H9 (cell line): Measurements from ENCODE around the gene TEX22. TPM values are rescaled to one million over a fixed set of nuclear protein-coding genes. Genes with fewer than 3 reads are reported as not detected.

Experiments
- DNase-seq: peaks from one replicate; pipeline ENCODE4 v3.0.0-alpha.2; 2017
- H2AFZ ChIP-seq: one replicate; pipeline ENCODE4 v1.6.1; 2013; ENCODE audit warnings: mild to moderate bottlenecking, low read length, control low read depth, moderate library complexity
- H2AK5ac ChIP-seq: 2 replicates; pipeline ENCODE4 v1.6.1; 2013; ENCODE audit warnings: low read length, control low read depth, mixed read lengths; ENCODE audit not compliant: insufficient read length
- H2BK120ac ChIP-seq: one replicate; pipeline ENCODE4 v1.6.1; 2013; ENCODE audit warnings: low read depth, mild to moderate bottlenecking, low read length, control low read depth, inconsistent platforms; ENCODE audit not compliant: poor library complexity, severe bottlenecking
- H2BK12ac ChIP-seq: 2 replicates; pipeline ENCODE4 v1.6.1; 2013; ENCODE audit warnings: low read length, control low read depth, mixed read lengths, low read depth; ENCODE audit not compliant: insufficient read length
- H2BK15ac ChIP-seq: 2 replicates; pipeline ENCODE4 v1.6.1; 2013; ENCODE audit warnings: low read depth, low read length, control low read depth
- H2BK20ac ChIP-seq: one replicate; pipeline ENCODE4 v1.6.1; 2013; ENCODE audit warnings: low read depth, mild to moderate bottlenecking, low read length, control low read depth, inconsistent platforms; ENCODE audit not compliant: poor library complexity, severe bottlenecking
- H2BK5ac ChIP-seq: 2 replicates; pipeline ENCODE4 v1.6.1; 2013; ENCODE audit warnings: low read length, control low read depth, mixed read lengths; ENCODE audit not compliant: insufficient read length
- H3K14ac ChIP-seq: 2 replicates; pipeline ENCODE4 v1.6.1; 2013; ENCODE audit warnings: low read length, control low read depth; ENCODE audit not compliant: insufficient read depth
- H3K18ac ChIP-seq: 2 replicates; pipeline ENCODE4 v1.6.1; 2013; ENCODE audit warnings: low read depth, mild to moderate bottlenecking, mixed read lengths, low read length, control low read depth; ENCODE audit not compliant: insufficient read length
- H3K23ac ChIP-seq: 2 replicates; pipeline ENCODE4 v1.6.1; 2013; ENCODE audit warnings: low read length, control low read depth, mixed read lengths, low read depth; ENCODE audit not compliant: insufficient read length
- H3K23me2 ChIP-seq: 2 replicates; pipeline ENCODE4 v1.6.1; 2013; ENCODE audit warnings: low read depth, mild to moderate bottlenecking, mixed read lengths, low read length, control low read depth; ENCODE audit not compliant: insufficient read length, poor library complexity, severe bottlenecking
- H3K27ac ChIP-seq: 2 replicates; pipeline ENCODE4 v1.5.1; 2013; ENCODE audit warnings: low read length, control low read depth, mixed read lengths, low read depth; ENCODE audit not compliant: insufficient read length
- H3K27me3 ChIP-seq: 2 replicates; pipeline ENCODE4 v1.6.1; 2013; ENCODE audit warnings: low read length, control low read depth, inconsistent platforms; ENCODE audit not compliant: insufficient read depth
- H3K4ac ChIP-seq: 2 replicates; pipeline ENCODE4 v1.6.1; 2013; ENCODE audit warnings: low read depth, mild to moderate bottlenecking, control low read depth, inconsistent platforms, low read length, moderate library complexity
- H3K4me1 ChIP-seq: 2 replicates; pipeline ENCODE4 v1.6.1; 2013; ENCODE audit warnings: low read length, control low read depth, inconsistent platforms; ENCODE audit not compliant: insufficient read depth
- H3K4me2 ChIP-seq: 2 replicates; pipeline ENCODE4 v1.6.1; 2013; ENCODE audit warnings: low read length, control low read depth, mixed read lengths; ENCODE audit not compliant: insufficient read length, insufficient read depth
- H3K56ac ChIP-seq: 2 replicates; pipeline ENCODE4 v1.6.1; 2013; ENCODE audit warnings: low read depth, mild to moderate bottlenecking, mixed read lengths, low read length, control low read depth; ENCODE audit not compliant: insufficient read length
- H3K79me1 ChIP-seq: 2 replicates; pipeline ENCODE4 v1.6.1; 2013; ENCODE audit warnings: low read depth, mild to moderate bottlenecking, moderate library complexity, low read length, control low read depth, inconsistent platforms; ENCODE audit not compliant: insufficient read depth, poor library complexity, severe bottlenecking
- H3K79me2 ChIP-seq: 2 replicates; pipeline ENCODE4 v1.6.1; 2013; ENCODE audit warnings: low read length, control low read depth, inconsistent platforms; ENCODE audit not compliant: insufficient read depth
- H3K9ac ChIP-seq: 2 replicates; pipeline ENCODE4 v1.6.1; 2013; ENCODE audit warnings: low read length, control low read depth, mixed read lengths; ENCODE audit not compliant: insufficient read length; ENCODE audit errors: extremely low read depth
- H3K9me3 ChIP-seq: one replicate; pipeline ENCODE4 v1.6.1; 2013; ENCODE audit warnings: low read depth, low read length, inconsistent platforms; ENCODE audit not compliant: control insufficient read depth
- H3T11ph ChIP-seq: one replicate; pipeline ENCODE4 v1.6.1; 2013; ENCODE audit warnings: mild to moderate bottlenecking, low read length, control low read depth, inconsistent platforms
- H4K20me1 ChIP-seq: one replicate; pipeline ENCODE4 v1.6.1; 2013; ENCODE audit not compliant: control insufficient read depth, insufficient read length, insufficient read depth
- H4K5ac ChIP-seq: 2 replicates; pipeline ENCODE4 v1.6.1; 2013; ENCODE audit warnings: low read depth, mild to moderate bottlenecking, mixed read lengths, low read length, control low read depth; ENCODE audit not compliant: insufficient read length
- H4K8ac ChIP-seq: replicated peaks from 2 replicates; pipeline ENCODE4 v1.6.1; 2013; ENCODE audit warnings: low read length, control low read depth, mixed read lengths, low read depth; ENCODE audit not compliant: insufficient read length
- H4K91ac ChIP-seq: 2 replicates; pipeline ENCODE4 v1.6.1; 2013; ENCODE audit warnings: low read depth, mild to moderate bottlenecking, moderate library complexity, mixed read lengths, low read length, control low read depth; ENCODE audit not compliant: insufficient read length
- H3K27ac Mint-ChIP-seq, 3 experiments: 2 replicates in 2 of 3; 3 replicates in 1 of 3; pipeline ENCODE4 v1.8.0; 2020 to 2021; ENCODE audit warnings: mixed read lengths in 3 of 3, mild to moderate bottlenecking in 1 of 3, moderate library complexity in 1 of 3
- H3K27me3 Mint-ChIP-seq: 2 replicates; pipeline ENCODE4 v1.8.0; 2021; ENCODE audit warnings: low read depth, mild to moderate bottlenecking, moderate library complexity, mixed read lengths
- H3K36me3 Mint-ChIP-seq, 3 experiments: 2 replicates in 2 of 3; 3 replicates in 1 of 3; pipeline ENCODE4 v1.8.0; 2020 to 2021; ENCODE audit warnings: low read depth in 3 of 3, mixed read lengths in 3 of 3; ENCODE audit not compliant: insufficient read depth in 1 of 3
- H3K4me1 Mint-ChIP-seq, 2 experiments: 2 replicates each; pipeline ENCODE4 v1.8.0; 2020; ENCODE audit warnings: mixed read lengths in 2 of 2
- H3K4me3 Mint-ChIP-seq, 2 experiments: 2 replicates in 1 of 2; 3 replicates in 1 of 2; pipeline ENCODE4 v1.8.0; 2020 to 2021; ENCODE audit warnings: mild to moderate bottlenecking in 2 of 2, mixed read lengths in 2 of 2, moderate library complexity in 1 of 2
- H3K9me3 Mint-ChIP-seq, 2 experiments: 2 replicates in 1 of 2; 3 replicates in 1 of 2; pipeline ENCODE4 v1.8.0; 2020; ENCODE audit warnings: mild to moderate bottlenecking in 2 of 2, mixed read lengths in 2 of 2, moderate library complexity in 1 of 2
- WGBS: extraction: QIAGEN DNeasy Blood & Tissue Kit; methylation state at CpG from one replicate; pipeline ENCODE4 v1.1.7; 2013; ENCODE audit warnings: missing lambda C conversion rate, low lambda C conversion rate, mixed read lengths; ENCODE audit not compliant: insufficient read length; ENCODE audit errors: extremely low coverage; 5-methylcytosine and 5-hydroxymethylcytosine counted together
- total RNA-seq: library from RNA; stranded (reverse); gene quantifications from 2 replicates; pipeline ENCODE4 v1.2.1, GENCODE V29; 2021
- TF ChIP-seq, protein P1 (sequence below): fragments of 200-600 bp; sonication (generic); conservative IDR thresholded peaks from 3 replicates; pipeline ENCODE4 v1.8.0; 2021; ENCODE audit warnings: antibody characterized with exemption, mild to moderate bottlenecking

Gene TEX22
- total RNA-seq, 1 experiment from 2014 or later: 0.83 TPM

GRCh38 chr14:105439710-105440553 lies 41.6 kb downstream of the TEX22 start:
- H4K91ac ChIP-seq: no peak overlapping the region
- DNase-seq: no peak
- H3K23ac ChIP-seq: no peak overlapping the region
- H3K18ac ChIP-seq: no peak overlapping the region
- H2BK120ac ChIP-seq: no peak overlapping the region
- no peaks in the 10 kb centered on the region for H3K4me1 ChIP-seq
- H3K4me2 ChIP-seq: no peak overlapping the region
- no peak overlapping the region for H2BK5ac ChIP-seq
- no peak overlapping the region for H3K27ac Mint-ChIP-seq
- H3K23me2 ChIP-seq: no peaks in the 10 kb centered on the region
- no CpG with 5 or more reads among the region's 33 CpGs for WGBS
- no peaks in the 10 kb centered on the region for H3K9me3 Mint-ChIP-seq
- no peak overlapping the region for H3K4ac ChIP-seq
- H3K14ac ChIP-seq: no peak overlapping the region
- TF ChIP-seq, protein P1, sequence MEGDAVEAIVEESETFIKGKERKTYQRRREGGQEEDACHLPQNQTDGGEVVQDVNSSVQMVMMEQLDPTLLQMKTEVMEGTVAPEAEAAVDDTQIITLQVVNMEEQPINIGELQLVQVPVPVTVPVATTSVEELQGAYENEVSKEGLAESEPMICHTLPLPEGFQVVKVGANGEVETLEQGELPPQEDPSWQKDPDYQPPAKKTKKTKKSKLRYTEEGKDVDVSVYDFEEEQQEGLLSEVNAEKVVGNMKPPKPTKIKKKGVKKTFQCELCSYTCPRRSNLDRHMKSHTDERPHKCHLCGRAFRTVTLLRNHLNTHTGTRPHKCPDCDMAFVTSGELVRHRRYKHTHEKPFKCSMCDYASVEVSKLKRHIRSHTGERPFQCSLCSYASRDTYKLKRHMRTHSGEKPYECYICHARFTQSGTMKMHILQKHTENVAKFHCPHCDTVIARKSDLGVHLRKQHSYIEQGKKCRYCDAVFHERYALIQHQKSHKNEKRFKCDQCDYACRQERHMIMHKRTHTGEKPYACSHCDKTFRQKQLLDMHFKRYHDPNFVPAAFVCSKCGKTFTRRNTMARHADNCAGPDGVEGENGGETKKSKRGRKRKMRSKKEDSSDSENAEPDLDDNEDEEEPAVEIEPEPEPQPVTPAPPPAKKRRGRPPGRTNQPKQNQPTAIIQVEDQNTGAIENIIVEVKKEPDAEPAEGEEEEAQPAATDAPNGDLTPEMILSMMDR: 0 out of 3 replicates have a peak, but pooled peaks have one; percentile 17
- H3K27me3 Mint-ChIP-seq: no peaks in the 10 kb centered on the region
- H3T11ph ChIP-seq: no peak overlapping the region
- H4K8ac ChIP-seq: no peak overlapping the region
- H3K4me3 Mint-ChIP-seq: no peak overlapping the region
- peaks cover 2% of the 10 kb centered on the region for H3K79me1 ChIP-seq
- no peak overlapping the region for H3K9ac ChIP-seq
- H3K27ac ChIP-seq: no peak overlapping the region
- no peak overlapping the region for H2AK5ac ChIP-seq
- peaks cover 14% of the 10 kb centered on the region; the same call in 1 of the 2 replicates for H3K79me2 ChIP-seq
- H2BK15ac ChIP-seq: no peak overlapping the region
- no peak overlapping the region for H2AFZ ChIP-seq
- H4K5ac ChIP-seq: no peak overlapping the region
- H3K27me3 ChIP-seq: no peaks in the 10 kb centered on the region
- no peaks in the 10 kb centered on the region for H4K20me1 ChIP-seq
- H3K56ac ChIP-seq: no peak overlapping the region
- no peak overlapping the region for H2BK20ac ChIP-seq
- H3K4me1 Mint-ChIP-seq: peaks cover 2 to 3% of the 10 kb centered on the region in 2 experiments; a peak in 3 of 4 replicates
- H2BK12ac ChIP-seq: no peak overlapping the region
- peaks cover 12 to 33% (median 28%) of the 10 kb centered on the region in 3 experiments; a peak in 6 of 7 replicates for H3K36me3 Mint-ChIP-seq
- H3K9me3 ChIP-seq: no peaks in the 10 kb centered on the region
